Left ventricle myocardium superior (tissue), 1 donor: ENCODE data around the gene PLA2G2A. TPM values are rescaled to one million over a fixed set of nuclear protein-coding genes. Genes with fewer than 3 reads are reported as not detected.
A peak's percentile ranks its signal among the peaks of the same experiment; 100 is the strongest.

ENCODE experiments used
- ATAC-seq: fragments of 200-7000 bp; cut with Tn5 transposase; one replicate; pipeline ENCODE4 v1.9.1; 2020; ENCODE audit warnings: mild to moderate bottlenecking, moderate library complexity
- DNase-seq: peaks from one replicate; pipeline ENCODE4 v3.0.0-alpha.2; 2020
- intact Hi-C: fragments of 100-400 bp; cut with micrococcal nuclease; formaldehyde crosslinking; loops from one replicate; pipeline ENCODE4 v1.11.0; 2022
- total RNA-seq: library from RNA; stranded (reverse); fragmentation: NEBNext Ultra II Directional; extraction: Animal tissue kit (Norgen Biotek cat#: 25700); gene quantifications from one replicate; pipeline ENCODE4 v1.2.1, GENCODE V29; 2021
- donor health status: DM: no; HTN: yes; CAD: no; lungs with severe emphysema.

Gene PLA2G2A
- total RNA-seq, 1 donor from 2014 or later, result 82.2 TPM

- ATAC-seq (peak; percentile 7), DNase-seq (no peak)
- intact Hi-C loops, result no loop called here
Measured at GRCh38 chr1:19975423-19976193, 3.8 kb downstream of the PLA2G2A start.

- intact Hi-C loops, result no loop called here
- ATAC-seq (peak; percentile 86), DNase-seq (no peak)
Measured at GRCh38 chr1:19974822-19975416, 4.5 kb downstream of the PLA2G2A start.

- intact Hi-C loops, result no loop called here
- DNase-seq (no peak), ATAC-seq (no peak)
Measured at GRCh38 chr1:19973616-19974015, 5.8 kb downstream of the PLA2G2A start.

GRCh38 chr1:19971664-19972063 lies 7.8 kb downstream of the PLA2G2A start:
- no peak for DNase-seq
- intact Hi-C loops, result no loop called here
- ATAC-seq, result no peak

GRCh38 chr1:19969898-19970660 lies 9.3 kb downstream of the PLA2G2A start:
- ATAC-seq, result no peak
- intact Hi-C loops, result no loop called here
- peak; percentile 46 for DNase-seq

- DNase-seq, result peak; percentile 79
- intact Hi-C loops, result no loop called here
- peak; percentile 94 for ATAC-seq
Measured at GRCh38 chr1:19967808-19968207, 11.6 kb downstream of the PLA2G2A start.

GRCh38 chr1:19964542-19964941 lies 14.9 kb downstream of the PLA2G2A start:
- DNase-seq (no peak), ATAC-seq (no peak)
- intact Hi-C loops, result no loop called here

- ATAC-seq (no peak), DNase-seq (peak; percentile 41)
- intact Hi-C loops, result no loop called here
Measured at GRCh38 chr1:19963636-19964035, 15.8 kb downstream of the PLA2G2A start.

- no peak for ATAC-seq
- intact Hi-C loops, result no loop called here
- no peak for DNase-seq
Measured at GRCh38 chr1:19960591-19960990, 18.8 kb downstream of the PLA2G2A start.

- DNase-seq (no peak), ATAC-seq (no peak)
- intact Hi-C loops, result no loop called here
Measured at GRCh38 chr1:19957779-19958178, 21.6 kb downstream of the PLA2G2A start.

GRCh38 chr1:19955534-19956170 lies 23.8 kb downstream of the PLA2G2A start:
- DNase-seq, result no peak
- ATAC-seq, result no peak
- intact Hi-C loops, result no loop called here

- DNase-seq, result no peak
- intact Hi-C loops, result no loop called here
- no peak for ATAC-seq
Measured at GRCh38 chr1:19954059-19954458, 25.4 kb downstream of the PLA2G2A start.

- intact Hi-C loops, result no loop called here
- ATAC-seq, result no peak
Measured at GRCh38 chr1:19949016-19949415, 30.4 kb downstream of the PLA2G2A start.

GRCh38 chr1:19946971-19947370 lies 32.4 kb downstream of the PLA2G2A start:
- intact Hi-C loops, result no loop called here
- ATAC-seq, result no peak
- no peak for DNase-seq

More at GRCh38 chr1:19949016-19949415, 30.4 kb downstream of the PLA2G2A start:
- no peak for DNase-seq

GRCh38 chr1:19946331-19946751 lies 33.1 kb downstream of the PLA2G2A start:
- ATAC-seq, result no peak
- intact Hi-C loops, result no loop called here
- DNase-seq, result no peak

GRCh38 chr1:19945914-19946313 lies 33.5 kb downstream of the PLA2G2A start:
- intact Hi-C loops, result no loop called here
- no peak for ATAC-seq
- DNase-seq, result no peak

GRCh38 chr1:19942657-19943056 lies 36.8 kb downstream of the PLA2G2A start:
- intact Hi-C loops, result no loop called here
- no peak for ATAC-seq

GRCh38 chr1:19942088-19942487 lies 37.3 kb downstream of the PLA2G2A start:
- DNase-seq (no peak), ATAC-seq (peak; percentile 36)
- intact Hi-C loops, result no loop called here

More at GRCh38 chr1:19942657-19943056, 36.8 kb downstream of the PLA2G2A start:
- no peak for DNase-seq

GRCh38 chr1:19941206-19941568 lies 38.2 kb downstream of the PLA2G2A start:
- DNase-seq, result no peak
- intact Hi-C loops, result no loop called here
- no peak for ATAC-seq
